Stimulated activated CD4-positive, alpha-beta T cell treated with anti-CD3 and anti-CD28 coated beads, Interleukin-2, amount 100 ng/mL, for 24 hours (primary cell): ENCODE measurements around the gene KIAA0232.
A peak's percentile ranks its signal among the peaks of the same experiment; 100 is the strongest.
"Not testable (repeated sequence)": the region's sequence is repeated elsewhere in the genome, so short reads cannot be mapped to it uniquely, and the experiment has no call there.

ENCODE experiments used
- DNase-seq, 2 donors: peaks; one replicate each; pipeline ENCODE4 v3.0.0-alpha.2; 2020

The KIAA0232 gene

GRCh38 chr4:6755088-6755753, 27.3 kb upstream of the KIAA0232 start:
- DNase-seq = no peak

DNA sequence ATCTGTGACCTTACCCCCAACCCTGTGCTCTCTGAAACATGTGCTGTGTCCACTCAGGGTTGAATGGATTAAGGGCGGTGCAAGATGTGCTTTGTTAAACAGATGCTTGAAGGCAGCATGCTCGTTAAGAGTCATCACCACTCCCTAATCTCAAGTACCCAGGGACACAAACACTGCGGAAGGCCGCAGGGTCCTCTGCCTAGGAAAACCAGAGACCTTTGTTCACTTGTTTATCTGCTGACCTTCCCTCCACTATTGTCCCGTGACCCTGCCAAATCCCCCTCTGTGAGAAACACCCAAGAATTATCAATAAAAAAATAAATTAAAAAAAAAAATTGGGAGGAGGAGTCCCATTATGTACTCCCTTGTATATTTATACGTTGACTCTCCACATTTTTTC, 26.2 kb upstream of the KIAA0232 start:
- not testable (repeated sequence) for DNase-seq

- DNase-seq = no peak
These were observed 23.8 kb upstream of the KIAA0232 start for GRCh38 chr4:6758728-6759127.

DNA sequence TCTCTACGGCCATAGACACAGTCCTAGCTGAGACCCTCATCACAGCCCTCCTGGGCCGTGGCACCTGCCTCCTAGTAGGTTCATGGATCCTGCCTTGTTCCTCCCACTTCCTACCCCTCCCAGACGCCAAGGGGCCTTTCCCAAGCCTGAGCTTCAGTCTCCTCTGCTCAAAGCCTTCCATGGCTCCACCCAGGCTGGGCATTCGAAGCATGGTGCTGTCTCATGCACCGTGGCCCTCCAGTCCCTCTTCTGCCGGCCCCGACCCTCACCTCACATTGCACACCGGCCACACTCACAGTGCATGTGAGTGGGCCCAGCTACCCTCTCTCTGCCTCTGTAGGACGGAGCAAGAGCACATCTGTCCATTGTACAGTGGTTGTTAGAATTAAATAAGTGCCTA, 21.7 kb upstream of the KIAA0232 start:
- no peak for DNase-seq

- DNase-seq = no peak
These were observed 20.6 kb upstream of the KIAA0232 start for GRCh38 chr4:6761649-6762615.

DNA sequence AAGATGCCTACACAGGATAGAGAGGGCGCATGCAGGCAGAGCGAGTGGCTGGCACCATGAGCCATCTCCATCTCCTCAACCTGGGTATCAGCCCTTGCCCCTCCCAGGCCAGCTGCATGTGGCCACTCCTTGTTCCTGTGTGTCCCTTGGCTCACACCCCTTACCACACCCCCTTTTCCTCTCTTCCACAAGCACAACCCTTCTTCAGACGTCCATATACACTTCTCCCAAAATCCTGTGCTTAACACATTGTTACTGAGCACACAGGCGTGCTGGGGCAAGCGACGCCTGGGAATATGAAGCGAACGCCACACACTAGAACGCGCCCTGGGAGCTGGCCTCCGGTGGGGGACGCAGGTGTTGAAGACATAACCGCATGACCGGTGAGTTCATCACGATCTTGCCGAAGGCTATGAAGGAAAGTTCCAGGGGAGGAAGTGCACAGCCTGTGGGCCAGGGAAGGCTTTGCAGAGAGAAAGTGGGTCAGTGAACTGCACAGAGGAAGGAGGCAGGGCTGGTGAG, 19.1 kb upstream of the KIAA0232 start:
- DNase-seq = no peak

DNA sequence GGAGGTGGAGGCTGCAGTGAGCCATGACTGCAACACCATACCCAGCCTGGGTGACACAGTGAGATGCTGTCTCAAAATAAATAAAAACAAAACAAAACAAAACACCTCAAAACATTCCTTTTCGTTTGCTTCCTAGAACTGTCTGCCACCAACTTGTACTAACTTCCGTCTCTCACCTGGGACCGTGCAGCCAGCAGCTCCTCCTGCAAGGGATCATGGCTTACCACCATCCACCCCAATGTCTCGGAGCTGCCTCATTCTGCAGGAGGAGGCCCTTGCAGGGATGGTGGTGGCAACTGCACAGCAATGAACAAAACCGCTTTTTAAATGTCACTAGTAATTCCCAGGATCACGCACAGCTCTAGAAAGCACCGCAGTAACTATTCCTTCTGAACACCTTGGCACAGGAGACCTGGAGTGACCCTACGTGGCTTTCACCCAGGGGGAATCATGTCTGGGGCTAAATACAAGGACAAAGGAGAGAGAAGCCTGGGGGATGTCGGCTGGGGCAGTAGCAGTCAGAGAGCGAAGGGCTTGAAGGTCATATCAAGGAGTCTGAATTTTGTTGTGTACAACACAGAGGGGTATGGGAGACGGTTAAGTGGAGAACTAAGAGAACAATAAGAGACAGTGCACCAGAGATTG, 17.4 kb upstream of the KIAA0232 start:
- DNase-seq = no peak

DNA sequence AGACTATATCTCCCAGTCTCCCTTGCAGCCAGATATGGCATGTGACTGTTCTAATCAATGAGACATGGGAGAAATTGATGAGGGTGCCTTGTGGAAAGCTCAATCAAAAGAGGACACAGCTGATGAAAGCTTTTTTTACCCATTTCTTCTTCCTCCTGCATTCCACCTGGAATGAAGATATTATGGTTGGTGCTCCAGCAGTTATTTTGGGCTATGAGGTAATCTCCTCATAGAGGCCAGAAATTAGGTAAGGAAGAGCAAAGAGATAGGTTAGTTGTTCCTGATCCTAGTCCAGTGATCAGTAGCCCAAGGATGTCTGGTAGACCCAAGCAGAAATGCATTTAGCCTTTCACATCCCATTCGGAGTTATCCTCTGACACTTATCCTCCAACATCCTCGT, 16.8 kb upstream of the KIAA0232 start:
- no peak for DNase-seq

DNA sequence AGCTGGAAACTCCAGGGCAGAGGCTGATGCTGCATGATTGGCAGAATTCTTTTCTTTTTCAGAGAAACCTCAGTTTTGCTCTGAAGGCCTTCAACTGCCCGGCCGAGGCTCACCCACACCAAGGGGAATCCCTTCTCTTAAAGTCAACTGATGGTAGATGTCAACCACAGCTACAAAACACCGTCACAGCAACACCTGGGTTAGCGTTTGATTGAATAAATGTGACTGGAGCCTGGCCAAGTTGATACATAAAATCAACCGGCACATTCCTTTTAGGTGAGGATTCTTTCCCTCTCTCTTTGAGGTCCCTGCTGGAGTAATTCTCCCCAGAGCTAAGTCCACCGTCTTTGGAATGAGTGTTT, 15.2 kb upstream of the KIAA0232 start:
- no peak for DNase-seq

- no peak for DNase-seq
These were observed 14.6 kb upstream of the KIAA0232 start for GRCh38 chr4:6767748-6768538.

GRCh38 chr4:6768539-6768905, 14.0 kb upstream of the KIAA0232 start:
- no peak for DNase-seq

GRCh38 chr4:6769233-6769988, 13.1 kb upstream of the KIAA0232 start:
- peak in 1 of 2 donors; percentile 16 for DNase-seq

DNA sequence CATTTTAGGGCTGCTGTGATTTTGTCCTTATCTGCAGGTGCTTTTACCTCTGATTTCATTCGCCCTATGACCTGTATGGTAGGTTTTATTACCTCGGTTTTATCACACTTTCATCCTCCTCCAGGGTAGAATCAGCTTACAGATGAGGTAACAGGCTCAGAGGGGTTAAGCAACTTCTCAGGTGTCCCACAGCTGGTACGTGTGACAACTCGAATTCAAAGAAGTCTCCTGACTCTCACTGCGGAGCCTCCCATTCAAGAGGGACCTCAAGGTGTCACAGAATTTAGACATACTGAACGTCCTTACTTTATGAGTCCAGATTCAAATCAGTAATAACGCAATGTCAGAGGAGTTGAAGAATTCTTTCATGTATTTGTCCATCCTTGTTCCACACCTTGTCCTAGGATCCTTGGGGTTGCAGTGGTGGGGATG, 12.5 kb upstream of the KIAA0232 start:
- DNase-seq = no peak

DNA sequence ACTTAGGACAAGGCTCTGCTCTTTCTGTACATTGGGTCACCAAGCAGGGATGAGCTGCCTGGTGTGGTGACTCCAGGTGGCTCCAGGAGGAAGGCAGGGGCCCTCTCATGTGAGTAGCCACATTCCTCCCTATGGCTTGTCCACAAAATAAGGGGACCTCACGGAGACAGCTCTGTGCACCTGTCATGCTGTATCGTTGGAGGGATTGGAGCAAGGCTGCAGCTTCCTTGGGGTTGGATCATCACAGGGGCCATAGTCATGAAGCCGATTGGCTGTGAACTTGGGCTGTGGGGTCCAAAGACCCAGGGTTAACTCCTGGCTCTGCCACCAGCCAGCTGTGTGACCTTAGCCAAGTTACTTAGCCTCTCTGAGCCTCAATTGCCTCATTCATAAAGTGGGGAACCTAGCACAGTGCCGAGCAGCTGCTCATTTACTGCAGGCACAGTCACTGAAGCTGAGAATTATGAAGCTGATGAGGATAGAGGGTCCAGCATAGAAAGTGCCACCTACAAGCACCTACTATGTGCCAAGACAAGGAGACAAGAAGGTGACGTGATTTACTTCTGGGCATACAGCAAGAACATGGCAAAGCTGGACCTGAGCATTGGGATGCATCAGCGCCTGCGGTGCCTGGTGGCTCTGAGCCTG, 11.8 kb upstream of the KIAA0232 start:
- DNase-seq = no peak

- DNase-seq = no peak
These were observed 11.3 kb upstream of the KIAA0232 start for GRCh38 chr4:6771229-6771671.

DNA sequence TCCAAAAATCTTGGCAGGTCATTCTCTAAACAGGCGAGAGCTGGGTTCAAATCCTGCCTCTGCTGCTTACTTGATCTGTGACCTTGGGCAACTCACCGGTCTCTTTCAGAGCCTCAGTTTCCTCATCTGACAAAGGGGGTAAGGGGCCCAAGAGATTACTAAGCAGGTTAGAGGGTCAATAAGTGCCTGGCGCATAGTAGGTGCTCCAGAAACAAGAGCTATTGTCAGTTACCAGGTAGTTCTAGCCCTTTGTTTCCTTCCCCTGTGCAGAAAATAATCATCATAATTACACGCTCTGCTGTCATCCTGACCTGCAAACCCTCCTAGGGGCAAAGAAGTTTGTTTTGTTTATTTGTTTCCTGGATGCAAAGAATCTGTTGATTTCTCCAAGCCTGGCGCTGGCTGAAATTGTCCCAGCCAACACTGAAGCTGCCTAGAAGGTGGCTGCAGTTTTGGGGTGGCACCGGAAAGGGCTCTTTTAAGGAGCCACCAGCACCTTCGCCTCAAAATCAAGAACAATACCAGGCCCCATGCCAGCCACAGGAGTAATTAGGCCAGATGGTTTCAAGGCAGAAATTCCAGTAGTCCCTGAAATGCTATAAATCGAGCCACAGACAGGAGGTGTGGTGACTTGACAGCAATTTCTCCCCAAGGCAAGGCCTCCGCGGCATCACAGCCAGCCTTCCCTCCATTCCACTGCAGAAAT, 10.2 kb upstream of the KIAA0232 start:
- no peak for DNase-seq

DNA sequence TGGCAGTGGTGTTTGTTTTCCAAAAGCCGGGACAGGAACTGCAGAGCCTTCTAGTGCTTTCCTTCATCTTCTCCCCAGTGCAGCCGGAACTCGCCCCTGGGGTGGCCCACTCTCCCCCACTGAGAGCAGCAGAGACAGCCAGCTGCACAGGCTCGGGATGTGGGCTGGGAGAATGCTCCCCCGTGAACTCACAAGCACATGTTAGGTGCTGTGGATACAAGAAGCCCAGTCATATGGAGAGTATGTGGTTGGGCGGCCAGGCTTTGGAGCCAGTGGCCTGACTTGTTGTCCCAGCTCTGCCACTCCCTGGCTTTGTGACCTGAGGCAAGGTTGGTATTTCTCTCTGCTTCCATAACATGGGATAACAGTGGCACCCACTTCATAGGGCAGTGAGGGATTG, 9.4 kb upstream of the KIAA0232 start:
- DNase-seq = no peak

GRCh38 chr4:6773616-6774540, 8.6 kb upstream of the KIAA0232 start:
- DNase-seq = no peak

- no peak for DNase-seq
These were observed 6.8 kb upstream of the KIAA0232 start for GRCh38 chr4:6775746-6776145.
